RPMI7951 (cell line): ENCODE data around the gene DGUOK. TPM values are rescaled to one million over a fixed set of nuclear protein-coding genes. Genes with fewer than 3 reads are reported as not detected.
"Not testable (repeated sequence)": the region's sequence is repeated elsewhere in the genome, so short reads cannot be mapped to it uniquely, and the experiment has no call there.

Experiments
- DNase-seq: peaks from one replicate; pipeline ENCODE4 v3.0.0-alpha.2; 2012; ENCODE audit warnings: low read depth
- total RNA-seq: library from RNA; depleted of rRNA; stranded (reverse); fragments of >200 nt; shearing (Covaris generic); gene quantifications from 2 replicates; pipeline ENCODE4 v1.2.3, GENCODE V29; 2014

The DGUOK gene
- total RNA-seq, 1 experiment from 2014 or later: 169 TPM

DNA sequence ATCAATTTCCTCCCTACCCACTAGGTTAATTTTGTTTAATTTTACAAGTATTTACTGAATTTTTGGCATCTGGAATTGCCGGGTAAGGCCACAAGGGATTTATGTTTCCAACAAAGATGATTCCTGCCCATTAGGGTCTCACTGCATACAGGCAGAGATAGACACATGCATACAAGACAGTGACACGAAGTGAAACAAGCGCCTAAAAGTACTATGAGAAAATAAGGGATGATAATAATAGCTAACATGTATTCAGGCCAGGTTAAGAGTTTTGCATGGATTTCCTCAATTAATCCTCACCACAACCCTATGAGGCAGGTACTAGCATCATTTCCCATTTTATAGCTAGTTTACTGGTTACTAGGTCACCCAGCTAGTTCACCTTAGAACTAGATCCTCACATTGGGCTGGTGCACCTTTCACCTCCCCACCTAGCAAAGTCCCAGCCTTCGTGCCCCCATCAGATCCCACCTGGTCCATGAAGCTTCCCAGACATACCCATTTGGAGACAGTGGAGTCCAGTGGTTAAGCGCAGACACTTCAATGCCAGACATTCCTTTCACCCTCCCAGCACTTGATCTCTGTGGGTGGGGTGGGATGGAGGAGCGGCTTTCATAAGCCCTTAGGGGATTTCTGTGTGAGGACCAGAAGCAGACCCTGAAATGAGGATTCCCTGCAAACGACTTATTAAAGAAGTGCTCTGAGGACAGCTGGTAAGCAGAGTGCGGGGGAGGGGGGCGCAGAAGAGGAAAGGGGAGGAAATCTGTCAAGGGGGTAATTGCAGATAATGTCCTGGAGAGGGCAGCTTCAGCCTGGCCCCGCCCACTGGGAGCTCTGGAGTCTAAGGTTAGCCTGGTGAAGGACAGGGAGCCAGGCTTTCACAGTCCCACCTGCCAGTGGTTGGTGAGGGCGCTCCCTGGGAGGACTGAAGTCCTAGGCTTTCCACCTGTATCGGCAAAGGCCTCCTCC, 5.8 kb upstream of the DGUOK start:
- no peak for DNase-seq

DNA sequence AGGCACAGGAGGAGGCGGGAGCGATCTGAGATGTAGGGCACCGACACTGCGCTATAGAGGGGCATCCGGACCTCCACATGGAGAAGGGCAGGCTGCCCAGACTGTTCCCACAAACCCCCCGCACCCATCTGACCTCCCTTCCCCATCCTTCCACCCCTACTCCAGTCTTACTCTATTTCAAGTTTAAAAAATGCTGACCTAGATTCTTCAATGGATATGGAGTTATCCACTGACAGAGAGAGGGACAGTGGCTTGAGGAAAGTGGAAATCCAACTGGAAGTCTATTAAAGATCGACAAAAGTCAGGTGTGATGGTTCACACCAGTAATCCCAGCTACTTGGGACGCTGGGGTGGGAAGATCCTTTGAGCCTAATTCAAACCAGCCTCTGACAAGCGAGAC, 5.1 kb upstream of the DGUOK start:
- DNase-seq: no peak

DNA sequence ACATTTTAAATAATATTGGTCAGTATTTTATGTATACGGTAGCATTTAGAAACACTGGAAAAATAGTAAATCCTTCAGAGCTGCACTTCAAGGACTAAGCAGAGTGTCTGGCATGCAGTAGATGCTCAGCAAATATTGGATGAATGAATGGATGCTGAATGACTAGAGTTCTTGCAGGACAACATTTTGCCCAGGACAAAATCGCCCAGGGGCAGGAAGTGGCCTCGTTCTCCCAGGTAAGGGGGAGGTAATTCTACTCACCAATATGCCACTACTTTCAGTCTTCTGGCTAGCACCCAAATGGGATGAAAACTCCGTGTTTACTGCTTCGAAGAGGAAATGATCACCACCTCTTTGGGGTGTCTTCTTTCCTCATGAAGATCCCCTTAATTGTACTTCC, 4.0 kb upstream of the DGUOK start:
- DNase-seq: no peak

DNA sequence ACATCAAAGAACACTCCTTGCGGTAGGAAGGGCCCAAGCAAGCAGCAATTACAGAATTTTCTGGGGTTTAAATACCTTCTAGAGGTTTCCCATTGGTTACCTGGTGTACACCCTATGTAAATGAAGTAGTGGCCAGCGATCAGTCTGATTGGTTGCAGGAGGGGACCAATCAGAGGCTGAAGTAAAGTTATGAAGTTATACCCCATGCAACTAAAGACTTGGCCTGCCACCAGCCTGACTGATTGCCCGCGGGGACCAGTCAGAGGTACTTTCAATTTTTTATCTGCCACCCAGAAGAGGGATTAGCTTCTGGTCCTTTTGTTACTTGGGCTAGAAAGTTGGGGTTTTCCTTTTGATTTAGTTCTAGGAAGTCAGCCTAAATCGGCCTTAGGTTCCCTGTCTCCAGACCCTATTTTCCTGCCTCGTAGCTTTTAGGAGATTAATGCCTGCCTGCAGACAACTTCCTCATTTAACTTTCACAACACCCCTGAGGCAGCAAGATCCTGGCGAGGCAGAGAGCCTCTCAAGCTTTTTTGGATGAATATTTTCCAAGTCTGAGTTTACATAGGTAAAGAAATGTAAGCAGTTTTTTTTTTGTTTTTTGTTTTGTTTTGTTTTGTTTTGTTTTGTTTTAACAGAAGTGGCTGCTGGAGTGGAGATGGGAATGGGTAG, 1.5 kb upstream of the DGUOK start:
- DNase-seq: no peak

DNA sequence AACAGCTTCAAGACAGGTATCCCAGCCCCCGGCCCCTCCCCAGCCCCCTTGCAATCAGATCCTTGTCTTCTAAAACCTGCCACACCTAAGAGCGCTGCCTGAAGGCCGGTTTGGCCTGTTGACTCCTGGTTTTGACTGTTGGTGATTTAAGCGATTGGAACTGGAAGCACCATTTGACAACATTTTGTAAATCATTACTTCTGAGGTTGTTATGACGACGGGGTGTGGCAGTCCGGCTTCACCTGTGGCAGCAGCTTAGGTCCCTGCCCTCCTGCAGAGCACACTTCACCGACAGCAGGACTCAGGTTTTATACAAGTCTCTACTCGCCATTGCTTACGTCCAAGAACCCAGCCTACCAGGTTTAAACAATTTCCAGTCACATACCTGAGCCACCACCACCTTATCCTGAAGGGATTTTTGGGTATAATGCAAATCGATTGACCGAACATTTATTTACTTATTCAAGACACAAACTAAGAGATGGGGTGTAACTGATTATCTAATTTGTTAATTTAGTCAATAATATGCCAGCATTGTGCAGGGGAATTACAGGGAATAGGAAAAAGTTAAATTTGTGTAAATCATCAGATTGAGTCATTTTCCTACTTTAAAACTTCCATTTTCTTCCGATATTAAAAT, 707 bp upstream of the DGUOK start:
- DNase-seq: no peak

GRCh38 chr2:73927344-73927743, 664 bp downstream of the DGUOK start:
- no peak for DNase-seq

GRCh38 chr2:73928963-73929347, 2.3 kb downstream of the DGUOK start:
- no peak for DNase-seq

DNA sequence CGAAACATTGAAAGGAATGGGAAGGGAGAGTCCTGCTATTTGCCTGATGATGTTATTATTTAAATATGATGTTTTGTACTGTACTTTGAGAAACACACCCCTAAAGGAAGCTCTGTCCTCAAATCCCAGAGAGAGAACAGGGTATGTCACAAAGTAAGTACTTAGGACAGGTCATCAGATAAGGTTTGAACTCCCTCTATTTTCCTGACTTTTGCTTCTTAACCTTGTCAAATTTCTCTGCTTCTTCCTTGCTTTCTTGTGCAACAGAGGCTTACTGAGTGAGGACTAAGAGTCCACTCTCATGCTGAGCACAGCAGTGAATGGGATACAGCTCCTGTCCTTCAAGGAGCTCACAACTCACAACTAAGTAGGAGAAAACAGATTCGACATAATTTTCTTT, 3.7 kb downstream of the DGUOK start:
- no peak for DNase-seq

DNA sequence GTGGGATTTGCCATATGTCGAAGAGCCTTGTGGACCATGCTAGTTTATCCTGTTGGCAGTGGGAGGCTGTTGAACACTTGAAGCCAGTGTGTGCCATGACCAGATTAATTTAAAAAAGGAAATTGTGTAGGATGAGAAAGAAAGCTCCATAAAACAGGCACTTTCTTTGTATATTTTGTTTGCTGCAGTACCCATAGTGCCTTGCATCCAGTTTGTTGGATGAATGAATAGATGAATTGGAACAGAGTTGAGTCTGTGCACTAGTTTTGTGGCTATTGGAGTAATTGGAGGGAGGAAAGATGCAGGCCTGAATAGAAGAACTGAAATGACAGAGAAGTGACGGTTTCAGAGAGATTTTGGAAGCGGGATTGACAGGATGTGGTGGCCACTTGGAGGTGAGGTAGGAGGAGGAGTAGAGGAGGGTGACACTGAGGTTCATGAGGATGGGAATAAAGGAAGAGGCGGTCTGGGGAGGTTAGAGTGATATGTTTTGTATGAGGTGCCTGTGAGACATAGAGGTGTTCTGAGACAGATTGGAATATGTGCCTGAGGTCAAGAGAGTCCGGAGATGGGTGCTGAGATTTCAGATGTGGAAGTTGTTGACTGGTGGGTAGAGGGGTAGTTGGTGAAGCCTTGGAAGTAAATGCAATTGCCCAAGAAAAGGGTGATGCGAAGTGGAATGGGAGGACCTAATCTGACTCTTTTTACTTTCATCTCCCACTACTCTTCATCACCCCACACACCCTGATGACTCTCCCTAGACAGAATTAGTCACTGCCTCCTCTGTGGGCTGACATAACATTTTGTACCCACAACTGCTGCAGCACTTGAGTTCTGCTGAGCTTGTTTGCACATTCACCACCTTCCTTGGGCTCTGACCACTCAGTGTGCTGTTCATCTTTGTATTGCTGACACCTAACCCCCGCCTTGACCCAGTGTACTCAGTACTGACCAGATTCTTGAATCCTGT, 5.1 kb downstream of the DGUOK start:
- DNase-seq: peak; percentile 58

DNA sequence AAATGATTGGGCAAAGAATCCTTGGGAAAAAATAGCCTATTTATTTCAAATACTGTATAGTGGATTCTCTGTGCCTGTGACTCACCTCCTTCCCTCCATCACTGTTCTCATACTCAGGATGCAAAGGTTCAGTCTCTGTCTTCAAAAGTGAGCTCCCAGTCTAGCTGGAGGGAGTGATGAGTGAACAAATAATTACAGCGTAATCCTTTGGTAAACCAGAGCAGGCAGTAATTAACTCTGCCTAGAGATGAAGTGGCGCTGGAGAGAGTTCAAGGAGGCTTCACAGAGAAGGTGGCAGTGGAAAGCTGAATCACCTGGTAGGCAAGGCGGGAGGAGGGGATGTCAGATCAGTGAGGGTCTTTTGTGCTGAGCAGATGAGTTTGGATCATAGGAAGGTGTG, 6.5 kb downstream of the DGUOK start:
- DNase-seq: no peak

GRCh38 chr2:73935641-73936040, 9.0 kb downstream of the DGUOK start:
- no peak for DNase-seq

DNA sequence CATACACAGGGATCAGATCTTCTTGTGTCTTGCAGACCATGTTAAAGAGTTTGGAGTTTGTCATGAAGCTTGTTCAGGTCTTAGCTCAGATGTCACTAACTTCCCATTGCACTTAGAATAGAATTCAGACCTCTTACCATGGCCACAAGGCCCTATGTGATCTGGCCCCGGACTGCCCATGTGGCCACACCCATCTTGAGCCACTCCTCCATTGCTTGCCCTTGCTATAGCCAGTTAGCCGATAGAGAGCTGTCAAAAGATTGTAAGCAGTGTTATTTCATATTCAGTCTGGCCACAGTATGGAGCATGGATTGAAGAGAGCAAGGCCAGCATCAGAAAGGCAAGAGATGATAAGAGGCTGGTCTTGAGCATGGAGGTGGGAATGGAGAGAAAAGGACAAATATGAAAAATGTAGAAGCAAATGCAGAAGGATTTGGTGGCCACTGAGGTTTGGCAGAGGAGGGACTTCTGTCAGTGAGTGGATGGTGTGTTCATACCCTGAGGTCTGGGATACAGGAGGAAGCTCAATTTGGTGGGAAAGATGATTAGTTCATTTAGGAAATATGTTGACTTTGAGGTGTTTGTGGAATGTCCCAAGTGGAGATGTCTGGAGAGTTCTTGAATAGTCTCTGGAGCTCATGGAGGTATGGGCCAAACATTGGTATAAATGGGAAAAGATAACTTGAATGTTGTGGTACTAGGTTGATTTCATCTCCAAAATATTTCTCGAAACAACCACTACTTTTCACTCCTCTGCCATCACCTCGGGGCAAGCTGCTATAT, 10.6 kb downstream of the DGUOK start:
- peak; percentile 30 for DNase-seq

DNA sequence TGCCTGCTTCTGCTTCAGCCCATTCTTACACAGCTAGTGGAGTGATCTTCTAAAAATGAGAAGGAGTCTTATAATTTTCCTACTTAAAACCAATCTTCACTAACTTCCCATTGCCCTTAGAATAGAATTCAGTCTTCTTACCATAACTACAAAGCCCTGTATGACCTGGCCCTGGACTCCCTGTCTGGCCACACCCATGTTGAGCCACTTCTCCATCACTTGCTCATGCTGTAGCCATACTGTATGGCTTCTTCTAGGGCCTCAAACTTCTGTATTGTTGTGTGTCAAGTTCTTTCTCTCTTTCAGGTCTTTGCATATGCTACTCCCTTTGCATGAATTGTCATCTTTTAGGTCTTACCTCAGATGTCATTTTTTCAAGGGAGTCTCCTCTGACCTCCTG, 11.2 kb downstream of the DGUOK start:
- DNase-seq: no peak

DNA sequence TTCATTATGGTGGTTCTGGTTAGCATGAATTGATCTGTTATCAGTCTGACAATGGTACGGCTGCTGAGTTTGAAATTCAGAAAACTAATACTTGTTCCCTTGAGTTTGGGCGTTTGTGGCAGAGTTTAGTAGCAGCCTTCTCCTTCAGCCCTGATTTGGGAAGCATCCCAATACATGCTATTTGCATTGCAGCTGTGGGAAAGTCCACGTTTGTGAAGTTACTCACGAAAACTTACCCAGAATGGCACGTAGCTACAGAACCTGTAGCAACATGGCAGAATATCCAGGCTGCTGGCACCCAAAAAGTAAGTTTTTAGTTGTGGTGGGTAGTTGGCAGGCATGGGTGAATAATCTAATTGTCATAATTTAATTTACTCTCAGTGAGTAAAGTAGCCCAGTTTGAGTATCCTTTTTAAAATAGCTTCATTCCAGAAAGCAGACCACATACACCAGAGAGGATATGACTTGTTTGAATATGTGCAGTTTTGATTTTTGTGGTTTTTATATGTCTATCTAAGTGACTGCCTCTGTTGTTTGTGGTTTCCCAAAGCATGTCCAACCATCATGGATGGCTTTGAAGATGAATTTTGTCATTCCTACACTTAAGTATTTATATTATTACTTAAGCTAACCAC, 12.2 kb downstream of the DGUOK start:
- DNase-seq: peak; percentile 67

DNA sequence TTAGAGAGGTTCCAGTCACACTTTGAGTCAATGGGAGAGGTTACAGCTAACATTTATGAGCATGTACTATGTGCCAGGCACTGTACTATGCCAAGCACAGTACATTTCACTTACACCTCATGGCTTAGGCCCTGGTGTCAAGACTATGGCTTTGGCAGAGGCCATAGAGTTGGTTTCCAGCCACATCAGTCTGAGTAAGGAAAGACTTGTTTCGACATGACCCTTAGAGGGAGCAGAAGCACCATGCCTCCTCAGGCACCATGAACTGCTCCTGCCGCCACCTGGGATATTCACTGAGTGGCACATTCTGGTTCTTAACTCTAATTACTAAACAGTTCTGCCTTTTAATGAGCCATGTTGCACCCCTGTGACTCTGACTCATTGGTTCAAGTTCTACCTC, 12.7 kb downstream of the DGUOK start:
- DNase-seq: peak; percentile 58

GRCh38 chr2:73940066-73940465, 13.4 kb downstream of the DGUOK start:
- DNase-seq: not testable (repeated sequence)

- no peak for DNase-seq
Measured at GRCh38 chr2:73942664-73943063, 16.0 kb downstream of the DGUOK start.

DNA sequence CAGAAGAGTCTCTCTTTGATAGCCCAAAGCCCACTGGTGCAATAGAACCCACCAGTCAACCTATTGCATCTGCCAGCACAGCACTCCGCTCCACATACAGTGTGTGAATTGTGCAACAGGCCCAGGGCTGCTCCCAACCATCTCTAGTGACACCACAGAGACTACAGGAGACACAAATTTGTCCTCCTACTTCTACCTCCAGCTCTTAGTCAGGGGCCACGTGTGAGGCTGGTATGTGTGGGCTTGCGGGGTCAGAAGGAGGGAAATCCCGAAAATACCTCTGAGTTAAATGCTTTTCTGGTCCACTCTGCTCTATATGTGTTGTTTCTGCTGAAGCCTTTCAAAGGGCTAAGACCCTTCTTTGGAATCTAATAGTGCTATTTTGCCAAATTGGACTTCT, 18.0 kb downstream of the DGUOK start:
- no peak for DNase-seq

DNA sequence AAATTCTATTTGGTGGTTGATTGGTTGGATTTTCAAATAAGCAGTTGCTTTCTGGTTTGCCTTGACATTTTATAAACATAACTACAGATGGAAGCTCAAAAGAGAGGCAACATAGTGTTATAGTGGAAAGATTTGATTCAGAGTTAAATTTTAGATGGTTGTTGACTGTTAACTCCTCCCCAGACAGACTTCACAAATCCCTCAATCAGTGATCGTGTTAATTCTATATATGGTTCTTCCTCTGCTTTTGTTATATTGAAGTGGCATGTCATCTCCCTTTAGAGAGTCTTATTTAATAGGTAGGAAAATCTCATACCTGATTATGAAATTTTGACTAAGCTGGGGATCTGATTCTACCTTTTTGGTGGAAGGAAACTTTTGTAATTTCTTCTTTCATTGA, 19.5 kb downstream of the DGUOK start:
- DNase-seq: no peak

- DNase-seq: no peak
Measured at GRCh38 chr2:73946666-73947065, 20.0 kb downstream of the DGUOK start.
